BJ (cell line): ENCODE data around the gene TSEN34. TPM values are rescaled to one million over a fixed set of nuclear protein-coding genes. Genes with fewer than 3 reads are reported as not detected.

Source experiments
- CTCF ChIA-PET: fragments of 350-600 bp; formaldehyde crosslinking; extraction: SDS; loops from one replicate; lab custom pipeline; 2021; ENCODE audit warnings: antibody characterized with exemption, inconsistent platforms; lab: Yijun Ruan, JAX
- POLR2A ChIA-PET: fragments of 300-600 bp; sonication (Branson Sonifier 250); formaldehyde crosslinking; extraction: SDS; loops from one replicate; lab custom pipeline; 2021; ENCODE audit warnings: antibody characterized with exemption; lab: Charles Lee
- DNase-seq: peaks from one replicate; pipeline ENCODE4 v3.0.0-alpha.2; 2011; ENCODE audit warnings: low read depth
- H3K27me3 ChIP-seq: 2 replicates; pipeline ENCODE4 v1.6.0; 2011; ENCODE audit warnings: low read length; ENCODE audit not compliant: control insufficient read depth, insufficient read depth
- H3K36me3 ChIP-seq: 2 replicates; pipeline ENCODE4 v1.5.1; 2011; ENCODE audit warnings: low read length; ENCODE audit not compliant: control insufficient read depth, insufficient read depth
- H3K4me3 ChIP-seq: 2 replicates; pipeline ENCODE4 v1.5.1; 2011; ENCODE audit warnings: low read depth, mild to moderate bottlenecking, control low read depth, low read length
- polyA plus RNA-seq: library from polyadenylated mRNA; depleted of rRNA; stranded (reverse); fragments of >200 nt; gene quantifications from 2 replicates; pipeline ENCODE4 v1.2.3, GENCODE V29; 2011
- TF ChIP-seq, protein P1 (sequence below): IDR thresholded peaks from 2 replicates; pipeline ENCODE4 v1.5.1; 2011; ENCODE audit warnings: low read depth, mild to moderate bottlenecking, control low read depth, inconsistent platforms, low read length, moderate library complexity; ENCODE audit not compliant: insufficient read depth

TSEN34 gene
- polyA plus RNA-seq, 1 experiment, result 53.9 TPM

DNA sequence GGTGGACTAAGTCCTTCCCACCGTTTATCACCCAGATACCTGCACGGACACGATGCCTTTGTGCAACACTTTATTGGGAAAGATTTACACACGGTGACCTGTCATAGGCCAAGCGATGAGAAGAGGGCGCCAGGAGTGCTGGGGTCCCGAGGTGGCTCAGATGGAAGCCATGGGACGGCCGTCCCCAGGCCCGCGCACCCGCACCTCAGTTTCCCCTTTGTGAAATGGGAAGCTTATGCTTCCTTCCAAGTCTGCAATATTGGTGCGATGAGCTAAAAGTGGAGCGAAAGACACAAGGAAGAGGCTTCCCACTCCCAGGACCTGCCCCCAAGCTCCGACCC lies 17.8 kb upstream of the TSEN34 start:
- ChIA-PET CTCF (interaction anchor here (0.8 to 2.2 kb wide), 2 partner anchors 14 to 16 kb away, joined by 3 to 7 read pairs; partner anchors contain the start of genes LENG1 and MBOAT7), POLR2A (interaction anchor here (0.6 kb wide), 1 partner anchor 260 kb away, joined by 7 read pairs; no protein-coding TSS in a partner anchor)
- Histone ChIP-seq H3K36me3 (peaks cover 9% of the 10 kb centered on the region), H3K4me3 (no peak overlapping the region), H3K27me3 (no peaks in the 10 kb centered on the region)
- no peak for DNase-seq
- TF ChIP-seq, protein P1, sequence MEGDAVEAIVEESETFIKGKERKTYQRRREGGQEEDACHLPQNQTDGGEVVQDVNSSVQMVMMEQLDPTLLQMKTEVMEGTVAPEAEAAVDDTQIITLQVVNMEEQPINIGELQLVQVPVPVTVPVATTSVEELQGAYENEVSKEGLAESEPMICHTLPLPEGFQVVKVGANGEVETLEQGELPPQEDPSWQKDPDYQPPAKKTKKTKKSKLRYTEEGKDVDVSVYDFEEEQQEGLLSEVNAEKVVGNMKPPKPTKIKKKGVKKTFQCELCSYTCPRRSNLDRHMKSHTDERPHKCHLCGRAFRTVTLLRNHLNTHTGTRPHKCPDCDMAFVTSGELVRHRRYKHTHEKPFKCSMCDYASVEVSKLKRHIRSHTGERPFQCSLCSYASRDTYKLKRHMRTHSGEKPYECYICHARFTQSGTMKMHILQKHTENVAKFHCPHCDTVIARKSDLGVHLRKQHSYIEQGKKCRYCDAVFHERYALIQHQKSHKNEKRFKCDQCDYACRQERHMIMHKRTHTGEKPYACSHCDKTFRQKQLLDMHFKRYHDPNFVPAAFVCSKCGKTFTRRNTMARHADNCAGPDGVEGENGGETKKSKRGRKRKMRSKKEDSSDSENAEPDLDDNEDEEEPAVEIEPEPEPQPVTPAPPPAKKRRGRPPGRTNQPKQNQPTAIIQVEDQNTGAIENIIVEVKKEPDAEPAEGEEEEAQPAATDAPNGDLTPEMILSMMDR, result no peak

DNA sequence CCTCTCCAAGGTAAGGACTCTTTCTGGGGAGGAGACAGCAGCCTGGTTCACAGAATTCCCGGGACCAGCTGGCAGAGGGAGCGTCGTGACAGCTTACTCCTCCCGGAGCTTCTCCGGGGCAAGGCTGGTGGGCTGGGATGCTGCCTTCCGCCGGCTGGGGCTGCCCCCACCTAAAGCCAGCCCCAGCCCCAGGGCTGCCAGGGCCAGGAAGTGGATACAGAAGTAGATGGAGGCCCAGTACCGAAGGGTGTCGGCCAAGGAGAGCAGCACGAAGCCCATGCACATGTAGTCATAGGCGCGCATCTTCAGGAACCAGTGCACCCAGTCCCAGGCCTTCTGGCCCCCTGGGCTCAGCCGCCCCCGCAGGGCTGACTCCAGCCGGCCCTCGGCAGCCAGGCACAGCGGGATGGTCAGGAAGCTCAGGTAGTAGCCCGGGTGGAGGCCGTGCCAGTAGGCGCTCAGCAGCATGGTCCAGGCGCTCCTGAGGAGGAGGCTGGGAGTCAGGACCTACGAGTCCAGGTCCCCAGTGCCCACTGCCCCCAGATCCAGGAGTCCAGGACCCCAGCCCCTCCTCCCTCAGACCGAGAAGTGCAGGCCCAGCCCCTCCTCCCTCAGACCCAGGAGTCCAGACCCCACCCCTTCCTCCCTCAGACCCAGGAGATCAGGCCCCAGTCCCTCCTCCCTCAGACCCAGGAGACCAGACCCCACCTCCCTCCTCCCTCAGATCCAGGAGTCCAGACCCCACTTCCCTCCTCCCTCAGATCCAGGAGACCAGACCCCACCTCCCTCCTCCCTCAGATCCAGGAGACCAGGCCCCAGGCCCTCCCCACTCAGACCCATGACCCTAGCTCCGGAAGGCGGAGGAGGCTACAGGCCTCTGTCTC lies 16.9 kb upstream of the TSEN34 start:
- ChIA-PET POLR2A (no interaction called here), CTCF (interaction anchor here (0.8 to 2.2 kb wide), 2 partner anchors 14 to 15 kb away, joined by 3 to 7 read pairs; partner anchors contain the start of genes LENG1 and MBOAT7)
- no peak for DNase-seq
- TF ChIP-seq, protein P1, result no peak
- no peaks in the 10 kb centered on the region for H3K27me3 ChIP-seq
- no peak overlapping the region for H3K4me3 ChIP-seq
- peaks cover 16% of the 10 kb centered on the region for H3K36me3 ChIP-seq

DNA sequence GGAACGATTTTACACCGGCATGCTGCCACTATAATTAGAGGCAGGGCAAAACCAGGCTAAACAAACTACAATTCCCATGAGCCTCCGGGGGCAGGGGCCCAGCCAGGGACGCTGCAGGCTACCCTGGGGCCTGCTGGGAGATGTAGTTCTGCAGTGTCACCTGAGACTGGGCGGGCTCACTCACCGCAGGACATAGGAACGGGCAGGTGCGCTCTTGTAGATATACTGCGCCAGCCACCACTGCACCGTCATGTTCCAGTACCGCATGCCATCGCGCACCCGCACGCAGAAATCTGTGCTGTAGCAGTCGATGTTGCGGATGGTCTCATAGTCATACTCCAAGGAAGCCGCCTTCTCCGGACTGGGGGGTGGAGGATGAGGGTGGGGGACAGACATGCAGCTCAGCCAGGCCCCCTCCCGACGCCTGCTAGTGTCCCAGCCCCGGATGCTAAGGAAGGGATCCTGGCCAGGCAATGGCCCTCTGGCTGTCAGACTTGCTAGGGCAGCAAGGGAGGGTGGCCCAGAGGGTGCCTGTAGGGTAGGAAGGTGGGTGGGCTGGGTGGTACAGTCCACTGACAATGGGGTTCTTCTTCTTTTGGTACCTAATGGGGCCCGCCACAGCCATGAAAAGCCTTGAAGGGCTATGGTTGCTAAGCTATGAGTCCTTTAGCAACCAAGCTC lies 12.4 kb upstream of the TSEN34 start:
- ChIA-PET CTCF (interaction anchor here (1.9 kb wide), 1 partner anchor 54 kb away, joined by 10 read pairs; no protein-coding TSS in a partner anchor), POLR2A (no interaction called here)
- DNase-seq, result no peak
- H3K36me3 ChIP-seq, result peaks cover 34% of the 10 kb centered on the region
- no peak overlapping the region for H3K4me3 ChIP-seq
- no peaks in the 10 kb centered on the region for H3K27me3 ChIP-seq
- TF ChIP-seq, protein P1, result no peak

DNA sequence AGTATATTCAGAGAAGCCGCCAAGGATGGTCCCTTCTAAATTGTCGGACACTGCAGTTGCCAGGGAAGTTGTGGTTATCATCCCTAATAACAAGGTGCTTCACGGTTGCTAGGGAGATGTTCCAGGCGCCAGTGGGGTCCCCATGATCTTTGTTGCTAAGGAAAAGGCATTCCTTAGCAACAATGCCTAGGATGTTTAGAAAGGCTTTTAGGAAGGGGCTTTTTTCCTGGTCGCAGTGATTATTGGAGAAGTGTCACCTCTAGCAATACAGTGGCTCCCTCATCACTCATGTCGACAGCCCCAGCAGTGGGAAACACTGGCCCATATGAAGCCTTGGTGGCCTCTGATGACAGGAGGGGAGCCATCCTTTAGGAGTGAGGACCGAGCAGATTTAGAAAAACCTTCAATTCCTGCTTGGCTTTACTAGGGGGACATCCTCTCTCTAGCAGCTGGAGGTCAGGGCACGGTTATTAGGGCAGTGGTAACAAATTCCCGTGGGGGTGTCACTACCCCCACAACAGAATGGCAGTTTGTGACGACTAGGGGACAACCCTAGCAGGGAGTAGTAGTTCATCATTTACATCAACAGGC lies 11.8 kb upstream of the TSEN34 start:
- no peak for DNase-seq
- Histone ChIP-seq H3K27me3 (no peaks in the 10 kb centered on the region), H3K4me3 (no peak overlapping the region), H3K36me3 (peaks cover 34% of the 10 kb centered on the region)
- ChIA-PET POLR2A (no interaction called here), CTCF (interaction anchor here (1.1 to 1.9 kb wide), 3 partner anchors 9 to 53 kb away, joined by 3 to 10 read pairs (median 4); no protein-coding TSS in a partner anchor)
- TF ChIP-seq, protein P1, result no peak
